Right lobe of liver (tissue), 4 donors: ENCODE results near the gene MAP4.

Experiments used
- CTCF ChIP-seq, 4 donors: fragments of 200-600 bp in 3 of 4; fragments of 450-650 bp in 1 of 4; IDR thresholded peaks; one replicate each; pipeline versions ENCODE4 v1.5.1 to v1.8.0; 2016 to 2022; ENCODE audit warnings: antibody characterized with exemption in 4 of 4, mild to moderate bottlenecking in 2 of 4
- POLR2A ChIP-seq: fragments of 450-650 bp; IDR thresholded peaks from one replicate; pipeline ENCODE4 v1.6.1; 2017; ENCODE audit warnings: antibody characterized with exemption, mild to moderate bottlenecking
- donor health status: DM: no; HTN: no; CAD: no.
- donor health status: DM: no; HTN: no; CAD: no.
- donor health status: DM: no; HTN: yes; CAD: no.

- TF ChIP-seq CTCF (IDR thresholded peaks at IDR 0.05) (no peak), POLR2A (no peak)
These were observed 11.0 kb upstream of the MAP4 start for GRCh38 chr3:48026951-48027908.
